KMS-11 (cell line): ENCODE measurements around the gene CACNA1G.

Experiments
- H2AFZ ChIP-seq: fragments of 200-600 bp; sonication (generic); 2 replicates; pipeline ENCODE4 v1.6.1; 2016; ENCODE audit warnings: antibody characterized with exemption, mixed run types, low read depth
- H3K27ac ChIP-seq: fragments of 200-600 bp; sonication (generic); 2 replicates; pipeline ENCODE4 v1.6.1; 2016; ENCODE audit warnings: mild to moderate bottlenecking, mixed run types
- H3K27me3 ChIP-seq: fragments of 200-600 bp; sonication (generic); 2 replicates; pipeline ENCODE4 v1.6.1; 2017; ENCODE audit warnings: mild to moderate bottlenecking, low read depth, mixed run types, moderate library complexity; ENCODE audit not compliant: insufficient read depth
- H3K36me3 ChIP-seq: fragments of 200-600 bp; sonication (generic); 2 replicates; pipeline ENCODE4 v1.6.1; 2017; ENCODE audit warnings: mild to moderate bottlenecking, mixed run types; ENCODE audit not compliant: insufficient read depth
- H3K4me1 ChIP-seq: fragments of 200-600 bp; sonication (generic); 2 replicates; pipeline ENCODE4 v1.6.1; 2016; ENCODE audit warnings: mild to moderate bottlenecking, low read depth, mixed run types; ENCODE audit not compliant: poor library complexity, severe bottlenecking
- H3K4me2 ChIP-seq: fragments of 200-600 bp; sonication (generic); 2 replicates; pipeline ENCODE4 v1.7.0; 2016; ENCODE audit warnings: mild to moderate bottlenecking, mixed run types
- H3K4me3 ChIP-seq: fragments of 200-600 bp; sonication (generic); IDR thresholded peaks from 2 replicates; pipeline ENCODE4 v1.6.1; 2017; ENCODE audit warnings: low read depth, low read length, mixed read lengths; ENCODE audit not compliant: insufficient read depth
- H3K79me2 ChIP-seq: fragments of 200-600 bp; sonication (generic); 2 replicates; pipeline ENCODE4 v1.6.1; 2016; ENCODE audit warnings: low read depth, mixed run types; ENCODE audit not compliant: insufficient read depth
- H3K9ac ChIP-seq: fragments of 200-600 bp; sonication (generic); 2 replicates; pipeline ENCODE4 v1.6.1; 2016; ENCODE audit warnings: mild to moderate bottlenecking, mixed run types
- H4K20me1 ChIP-seq: fragments of 200-600 bp; sonication (generic); 2 replicates; pipeline ENCODE4 v1.6.1; 2016; ENCODE audit warnings: mild to moderate bottlenecking, mixed run types; ENCODE audit not compliant: insufficient read depth
- CTCF ChIP-seq: fragments of 200-600 bp; sonication (generic); conservative IDR thresholded peaks from 2 replicates; pipeline ENCODE4 v1.6.1; 2017; ENCODE audit warnings: low read depth, mild to moderate bottlenecking, antibody characterized with exemption, low read length, moderate library complexity, mixed read lengths

The CACNA1G gene

GRCh38 chr17:50658616-50659015, 98.1 kb downstream of the CACNA1G start:
- H3K4me1 ChIP-seq = peaks cover 21% of the 10 kb centered on the region
- no peaks in the 10 kb centered on the region for H3K79me2 ChIP-seq
- no peaks in the 10 kb centered on the region for H3K36me3 ChIP-seq
- no peak overlapping the region for H2AFZ ChIP-seq
- H3K27ac ChIP-seq = no peak overlapping the region
- no peaks in the 10 kb centered on the region for H4K20me1 ChIP-seq
- no peak overlapping the region for H3K4me3 ChIP-seq
- H3K9ac ChIP-seq = no peak overlapping the region
- H3K4me2 ChIP-seq = no peak overlapping the region
- no peak for TF ChIP-seq CTCF
- no peaks in the 10 kb centered on the region for H3K27me3 ChIP-seq

- no peak for TF ChIP-seq CTCF
- Histone ChIP-seq H3K27ac (no peak overlapping the region), H3K4me2 (no peak overlapping the region), H3K36me3 (no peaks in the 10 kb centered on the region), H3K27me3 (no peaks in the 10 kb centered on the region), H3K9ac (no peak overlapping the region), H4K20me1 (no peaks in the 10 kb centered on the region), H3K4me3 (no peak overlapping the region), H2AFZ (no peak overlapping the region), H3K4me1 (peaks cover 21% of the 10 kb centered on the region), H3K79me2 (no peaks in the 10 kb centered on the region)
Observed at GRCh38 chr17:50659179-50659578, 98.7 kb downstream of the CACNA1G start.

- Histone ChIP-seq H2AFZ (peak overlapping the region; percentile 91; the same call in 1 of the 2 replicates), H3K4me1 (peaks cover 21% of the 10 kb centered on the region), H4K20me1 (no peaks in the 10 kb centered on the region), H3K9ac (no peak overlapping the region), H3K4me3 (no peak overlapping the region), H3K27me3 (no peaks in the 10 kb centered on the region), H3K79me2 (no peaks in the 10 kb centered on the region), H3K4me2 (no peak overlapping the region), H3K27ac (no peak overlapping the region), H3K36me3 (no peaks in the 10 kb centered on the region)
- TF ChIP-seq CTCF = no peak
Observed at GRCh38 chr17:50660042-50660886, 99.7 kb downstream of the CACNA1G start.

- no peaks in the 10 kb centered on the region for H3K79me2 ChIP-seq
- H3K9ac ChIP-seq = peak overlapping the region; percentile 58; the same call in 1 of the 2 replicates
- H3K36me3 ChIP-seq = no peaks in the 10 kb centered on the region
- H3K4me2 ChIP-seq = peak overlapping the region; percentile 78; the same call in 1 of the 2 replicates
- H3K27me3 ChIP-seq = no peaks in the 10 kb centered on the region
- H3K4me3 ChIP-seq = no peak overlapping the region
- no peak for TF ChIP-seq CTCF
- H2AFZ ChIP-seq = peak overlapping the region; percentile 91; the same call in 1 of the 2 replicates
- H3K4me1 ChIP-seq = peaks cover 21% of the 10 kb centered on the region
- H3K27ac ChIP-seq = peak overlapping the region; percentile 69; the same call in 1 of the 2 replicates
- no peaks in the 10 kb centered on the region for H4K20me1 ChIP-seq
Observed at GRCh38 chr17:50660887-50661345, 100.4 kb downstream of the CACNA1G start.
